ENCODE data around the gene LIMA1.
"Not testable (repeated sequence)": the region's sequence is repeated elsewhere in the genome, so short reads cannot be mapped to it uniquely, and the experiment has no call there.

LIMA1 gene

DNA sequence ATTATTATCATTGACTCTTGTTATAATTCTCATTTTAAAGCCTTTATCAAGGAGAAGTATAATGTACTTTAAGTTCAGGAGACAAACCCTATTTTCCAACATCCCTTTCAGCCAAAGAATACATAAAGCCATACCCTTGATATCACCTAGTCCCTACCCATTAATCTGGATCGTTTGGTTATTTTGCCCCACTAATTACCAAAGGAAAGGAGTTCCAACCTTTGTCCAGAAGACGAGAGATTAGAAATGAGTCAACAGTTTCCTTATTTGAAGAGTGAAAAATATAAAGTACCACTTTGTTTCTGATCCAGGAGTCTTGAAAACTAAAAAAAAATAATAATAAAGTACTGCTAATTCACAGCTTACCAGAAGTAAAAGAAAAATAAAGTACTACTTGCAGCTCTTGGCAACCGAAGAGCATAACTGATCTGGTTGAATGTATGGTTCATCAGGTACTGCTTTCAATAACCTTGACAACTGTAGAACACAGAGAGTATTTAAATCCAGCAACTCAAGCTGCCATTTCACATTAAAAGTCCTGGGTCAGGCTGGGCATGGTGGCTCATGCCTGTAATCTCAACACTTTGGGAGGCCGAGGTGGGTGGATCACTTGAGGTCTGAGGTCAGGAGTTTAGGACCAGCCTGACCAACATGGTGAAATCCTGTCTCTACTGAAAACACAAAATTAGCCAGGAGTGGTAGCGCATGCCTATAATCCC is 33.7 kb downstream of the LIMA1 start:
- no peaks in the 10 kb centered on the region for H3K27me3 ChIP-seq (ENCODE audit: insufficient read depth, low read length)
- no peaks in the 10 kb centered on the region for H3K9me3 ChIP-seq (ENCODE audit: low read length)
- H3K4me3 ChIP-seq (ENCODE audit: low read length) = no peak overlapping the region
- no peak overlapping the region for H2AFZ ChIP-seq (ENCODE audit: low read depth, low read length)
- H3K36me3 ChIP-seq (ENCODE audit: insufficient read depth, low read length) = no peaks in the 10 kb centered on the region
- H3K4me1 ChIP-seq (ENCODE audit: insufficient read depth, low read length) = no peaks in the 10 kb centered on the region

DNA sequence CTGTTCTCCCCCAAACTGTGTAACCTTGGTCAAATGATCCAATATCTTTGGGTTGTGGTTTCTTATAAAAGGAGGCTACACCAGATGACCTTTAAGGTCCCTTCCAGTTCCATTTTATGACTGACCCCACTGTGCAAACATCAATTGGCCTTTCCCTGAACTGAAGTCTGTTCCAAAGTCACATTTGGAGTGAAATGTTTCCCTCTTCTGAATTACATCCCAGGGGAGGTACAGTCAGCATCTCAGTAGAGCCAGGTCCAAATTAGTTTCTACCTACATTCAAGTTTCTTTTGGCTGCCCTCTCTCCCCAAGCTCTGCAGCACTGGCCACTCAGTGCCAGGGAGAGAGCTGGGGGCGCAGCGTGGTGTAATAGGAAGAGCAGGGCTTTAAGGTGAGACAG is 34.4 kb downstream of the LIMA1 start:
- H3K4me3 ChIP-seq (ENCODE audit: low read length) = no peak overlapping the region
- H2AFZ ChIP-seq (ENCODE audit: low read depth, low read length) = no peak overlapping the region
- no peaks in the 10 kb centered on the region for H3K4me1 ChIP-seq (ENCODE audit: insufficient read depth, low read length)
- H3K36me3 ChIP-seq (ENCODE audit: insufficient read depth, low read length) = no peaks in the 10 kb centered on the region
- no peaks in the 10 kb centered on the region for H3K27me3 ChIP-seq (ENCODE audit: insufficient read depth, low read length)
- no peaks in the 10 kb centered on the region for H3K9me3 ChIP-seq (ENCODE audit: low read length)

DNA sequence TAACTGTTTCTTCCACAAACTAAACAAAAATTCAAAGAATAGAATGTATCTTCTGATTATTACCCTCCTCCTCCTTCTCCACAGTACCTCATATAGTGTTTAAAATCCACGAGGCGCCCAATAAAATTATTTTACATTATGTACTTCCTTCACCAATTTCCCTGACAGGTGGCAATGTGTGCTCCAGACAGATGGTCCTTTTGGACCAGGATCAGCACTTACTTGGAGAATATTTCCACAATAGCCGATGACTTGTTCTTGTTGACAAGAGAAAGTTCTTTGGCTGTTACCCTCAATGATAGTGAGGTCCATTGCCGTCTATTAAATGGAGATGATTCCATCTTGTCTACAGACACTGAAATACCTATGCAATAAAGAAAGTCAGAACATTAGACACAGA is 34.9 kb downstream of the LIMA1 start:
- Histone ChIP-seq H3K36me3 (ENCODE audit: insufficient read depth, low read length) (no peaks in the 10 kb centered on the region), H3K4me3 (ENCODE audit: low read length) (no peak overlapping the region), H2AFZ (ENCODE audit: low read depth, low read length) (no peak overlapping the region), H3K4me1 (ENCODE audit: insufficient read depth, low read length) (no peaks in the 10 kb centered on the region), H3K9me3 (ENCODE audit: low read length) (no peaks in the 10 kb centered on the region), H3K27me3 (ENCODE audit: insufficient read depth, low read length) (no peaks in the 10 kb centered on the region)

DNA sequence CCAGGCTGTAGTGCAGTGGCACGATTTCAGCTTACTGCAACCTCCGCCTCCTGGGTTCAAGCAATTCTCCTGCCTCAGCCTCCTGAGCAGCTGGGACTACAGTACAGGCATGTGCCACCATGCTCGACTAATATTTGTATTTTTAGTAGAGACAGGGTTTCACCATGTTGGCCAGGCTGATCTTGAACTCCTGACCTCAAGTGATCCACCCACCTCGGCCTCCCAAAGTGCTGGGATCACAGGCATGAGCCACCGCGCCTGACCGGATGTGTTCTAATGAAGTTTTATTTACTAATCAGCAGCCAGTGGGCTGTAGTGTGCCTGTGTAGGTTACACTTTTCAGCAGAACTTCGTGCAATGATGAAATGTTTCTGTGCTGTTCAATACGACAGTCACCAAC is 35.7 kb downstream of the LIMA1 start:
- H3K9me3 ChIP-seq (ENCODE audit: low read length); H2AFZ ChIP-seq (ENCODE audit: low read depth, low read length); H3K27me3 ChIP-seq (ENCODE audit: insufficient read depth, low read length); H3K4me3 ChIP-seq (ENCODE audit: low read length); H3K4me1 ChIP-seq (ENCODE audit: insufficient read depth, low read length); H3K36me3 ChIP-seq (ENCODE audit: insufficient read depth, low read length): not testable (repeated sequence)

DNA sequence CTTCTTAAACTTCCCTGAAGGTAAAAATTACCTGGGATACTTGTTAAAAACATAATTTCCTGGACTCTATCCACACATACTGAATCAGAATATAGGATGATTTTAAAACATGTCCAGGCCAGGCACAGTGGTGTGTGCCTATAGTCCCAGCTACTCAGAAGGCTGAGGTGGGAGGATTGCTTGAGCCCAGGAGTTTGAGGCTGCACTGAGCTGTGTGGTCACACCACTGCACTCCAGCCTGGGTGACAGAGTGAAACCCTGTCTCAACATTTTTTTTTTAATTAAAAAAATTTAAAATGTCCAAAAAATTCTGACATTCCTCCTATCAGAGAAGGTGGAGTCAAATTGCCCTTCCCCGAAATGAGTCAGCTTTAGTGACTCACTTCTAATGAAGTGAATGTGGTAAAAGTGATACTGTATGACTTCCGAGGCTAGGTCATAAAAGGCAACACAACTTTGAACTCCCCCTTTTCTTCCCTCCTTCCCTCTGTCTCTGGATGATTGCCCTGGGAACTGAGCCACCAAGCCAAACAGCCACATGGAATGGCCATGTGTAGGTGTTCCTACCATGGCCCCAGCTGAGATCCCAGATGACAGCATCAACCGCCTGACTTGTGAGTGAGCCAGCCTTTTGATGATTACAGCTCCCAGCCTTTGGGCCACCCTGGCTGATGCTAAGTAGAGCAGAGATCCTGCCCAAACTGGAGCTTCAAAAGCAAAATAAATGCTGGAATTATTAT is 36.3 kb downstream of the LIMA1 start:
- Histone ChIP-seq H3K9me3 (ENCODE audit: low read length) (no peaks in the 10 kb centered on the region), H3K4me1 (ENCODE audit: insufficient read depth, low read length) (no peaks in the 10 kb centered on the region), H2AFZ (ENCODE audit: low read depth, low read length) (no peak overlapping the region), H3K4me3 (ENCODE audit: low read length) (no peak overlapping the region), H3K27me3 (ENCODE audit: insufficient read depth, low read length) (no peaks in the 10 kb centered on the region), H3K36me3 (ENCODE audit: insufficient read depth, low read length) (no peaks in the 10 kb centered on the region)

DNA sequence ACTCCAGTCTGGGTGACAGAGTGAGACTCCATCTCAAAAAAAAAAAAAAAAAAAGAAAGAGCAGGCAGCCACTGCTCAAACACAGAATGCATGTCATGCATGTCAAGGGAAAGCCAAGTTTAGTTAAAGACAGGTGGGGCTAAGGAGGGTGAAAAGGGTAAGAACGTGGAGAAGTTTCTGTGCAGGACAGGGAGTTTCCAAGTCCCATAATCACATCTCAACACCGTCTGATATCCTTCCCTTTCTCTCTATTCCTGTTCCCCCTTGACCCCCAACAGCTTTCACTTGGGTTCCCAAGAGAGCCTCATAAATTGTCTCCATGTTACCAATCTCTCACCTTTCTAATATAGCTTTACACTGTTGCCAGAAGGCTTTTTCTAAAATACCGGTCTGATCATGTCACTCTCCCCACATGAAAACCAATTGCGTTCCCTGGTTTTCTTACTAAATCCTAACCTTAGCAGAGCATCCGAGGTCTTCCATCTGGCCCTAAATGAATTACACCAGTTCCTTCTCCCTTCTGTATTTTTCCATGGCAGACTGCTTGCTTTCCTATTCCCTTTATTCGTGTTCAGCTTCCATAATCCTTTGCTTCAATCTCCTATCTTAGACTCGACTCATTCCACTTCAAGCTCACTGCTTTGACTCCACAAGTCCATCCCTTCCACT is 37.0 kb downstream of the LIMA1 start:
- no peak overlapping the region for H2AFZ ChIP-seq (ENCODE audit: low read depth, low read length)
- no peaks in the 10 kb centered on the region for H3K9me3 ChIP-seq (ENCODE audit: low read length)
- H3K4me1 ChIP-seq (ENCODE audit: insufficient read depth, low read length) = no peaks in the 10 kb centered on the region
- H3K27me3 ChIP-seq (ENCODE audit: insufficient read depth, low read length) = no peaks in the 10 kb centered on the region
- no peak overlapping the region for H3K4me3 ChIP-seq (ENCODE audit: low read length)
- H3K36me3 ChIP-seq (ENCODE audit: insufficient read depth, low read length) = no peaks in the 10 kb centered on the region

DNA sequence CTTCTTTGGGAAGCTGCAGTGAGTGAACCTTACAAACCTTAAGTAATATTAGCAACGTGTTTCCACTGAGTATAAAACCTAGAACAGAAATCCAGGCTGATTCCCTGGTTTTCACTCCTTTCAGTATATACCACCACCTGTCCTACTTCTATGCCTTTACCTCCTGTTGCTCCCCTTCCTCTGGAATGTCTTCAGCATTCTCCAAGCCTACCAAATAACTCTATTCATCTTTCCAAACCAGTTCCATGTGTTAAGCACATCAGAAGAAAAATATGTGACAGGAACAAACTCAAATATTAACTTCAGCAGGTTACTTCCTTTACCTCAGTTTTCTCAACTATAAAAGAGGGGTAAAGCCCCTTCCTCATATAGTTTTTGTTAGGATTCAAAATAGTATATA is 39.8 kb downstream of the LIMA1 start:
- no peaks in the 10 kb centered on the region for H3K27me3 ChIP-seq (ENCODE audit: insufficient read depth, low read length)
- no peaks in the 10 kb centered on the region for H3K4me1 ChIP-seq (ENCODE audit: insufficient read depth, low read length)
- no peaks in the 10 kb centered on the region for H3K36me3 ChIP-seq (ENCODE audit: insufficient read depth, low read length)
- no peak overlapping the region for H3K4me3 ChIP-seq (ENCODE audit: low read length)
- no peak overlapping the region for H2AFZ ChIP-seq (ENCODE audit: low read depth, low read length)
- no peaks in the 10 kb centered on the region for H3K9me3 ChIP-seq (ENCODE audit: low read length)

DNA sequence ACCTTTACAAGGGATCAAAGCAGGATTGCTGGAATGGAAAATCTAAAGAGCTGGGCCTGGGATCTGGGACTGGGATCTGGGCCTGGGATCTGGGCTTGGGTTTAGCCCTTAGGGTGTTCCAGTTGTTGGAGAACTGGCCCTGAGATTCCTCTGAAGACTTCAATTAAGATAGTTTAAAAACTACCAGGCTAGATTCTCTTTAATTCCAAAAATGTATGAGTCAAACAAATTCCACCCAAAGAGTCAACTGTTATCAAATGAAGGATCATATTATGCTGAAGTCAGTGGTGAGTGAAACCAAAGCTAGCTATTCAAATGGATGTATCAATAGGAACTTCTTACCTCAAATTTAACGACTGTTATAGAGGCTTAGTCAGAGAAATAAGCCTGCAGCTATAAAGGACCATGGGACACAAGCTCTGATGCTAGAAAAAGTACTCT is 40.5 kb downstream of the LIMA1 start:
- H3K4me1 ChIP-seq (ENCODE audit: insufficient read depth, low read length) = no peaks in the 10 kb centered on the region
- H2AFZ ChIP-seq (ENCODE audit: low read depth, low read length) = no peak overlapping the region
- H3K4me3 ChIP-seq (ENCODE audit: low read length) = no peak overlapping the region
- no peaks in the 10 kb centered on the region for H3K27me3 ChIP-seq (ENCODE audit: insufficient read depth, low read length)
- H3K36me3 ChIP-seq (ENCODE audit: insufficient read depth, low read length) = no peaks in the 10 kb centered on the region
- no peaks in the 10 kb centered on the region for H3K9me3 ChIP-seq (ENCODE audit: low read length)

DNA sequence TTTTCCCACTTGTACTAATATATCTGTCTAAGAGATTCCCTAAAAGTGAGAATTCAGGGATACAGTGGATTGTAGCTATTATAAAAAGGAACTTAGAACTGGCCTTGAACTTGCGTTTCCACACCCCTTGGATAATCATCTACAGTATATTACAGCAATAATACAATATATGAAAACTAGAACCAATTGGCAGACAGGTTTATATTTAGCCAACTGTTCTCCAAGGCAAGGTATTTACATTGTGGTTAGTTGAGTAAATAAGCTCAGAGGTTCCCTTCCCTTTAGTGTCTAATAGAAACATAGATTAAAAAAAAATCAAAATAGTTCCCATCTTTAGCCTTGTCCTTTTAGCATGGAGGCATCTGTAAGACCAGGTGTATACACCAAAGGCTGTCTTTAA is 42.1 kb downstream of the LIMA1 start:
- Histone ChIP-seq H3K4me3 (ENCODE audit: low read length) (no peak overlapping the region), H3K36me3 (ENCODE audit: insufficient read depth, low read length) (no peaks in the 10 kb centered on the region), H3K4me1 (ENCODE audit: insufficient read depth, low read length) (no peaks in the 10 kb centered on the region), H2AFZ (ENCODE audit: low read depth, low read length) (no peak overlapping the region), H3K9me3 (ENCODE audit: low read length) (no peaks in the 10 kb centered on the region), H3K27me3 (ENCODE audit: insufficient read depth, low read length) (no peaks in the 10 kb centered on the region)

DNA sequence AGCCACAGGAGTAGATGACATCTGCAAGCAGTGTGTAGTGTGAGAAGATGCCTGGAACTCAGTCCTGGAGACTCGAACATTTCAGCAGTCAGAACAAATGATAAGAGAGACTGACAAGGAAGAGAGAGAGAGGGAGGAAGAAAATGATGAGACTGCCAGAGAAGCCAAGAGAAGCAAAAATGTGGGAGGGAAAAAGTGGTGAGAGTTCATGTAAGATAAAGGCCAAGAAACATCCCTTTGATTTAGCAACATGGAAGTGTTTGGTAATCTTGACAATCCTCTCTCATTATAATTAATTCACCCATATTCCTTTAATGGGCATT is 42.6 kb downstream of the LIMA1 start:
- Histone ChIP-seq H2AFZ (ENCODE audit: low read depth, low read length) (no peak overlapping the region), H3K4me1 (ENCODE audit: insufficient read depth, low read length) (no peaks in the 10 kb centered on the region), H3K9me3 (ENCODE audit: low read length) (no peaks in the 10 kb centered on the region), H3K27me3 (ENCODE audit: insufficient read depth, low read length) (no peaks in the 10 kb centered on the region), H3K36me3 (ENCODE audit: insufficient read depth, low read length) (no peaks in the 10 kb centered on the region), H3K4me3 (ENCODE audit: low read length) (no peak overlapping the region)

DNA sequence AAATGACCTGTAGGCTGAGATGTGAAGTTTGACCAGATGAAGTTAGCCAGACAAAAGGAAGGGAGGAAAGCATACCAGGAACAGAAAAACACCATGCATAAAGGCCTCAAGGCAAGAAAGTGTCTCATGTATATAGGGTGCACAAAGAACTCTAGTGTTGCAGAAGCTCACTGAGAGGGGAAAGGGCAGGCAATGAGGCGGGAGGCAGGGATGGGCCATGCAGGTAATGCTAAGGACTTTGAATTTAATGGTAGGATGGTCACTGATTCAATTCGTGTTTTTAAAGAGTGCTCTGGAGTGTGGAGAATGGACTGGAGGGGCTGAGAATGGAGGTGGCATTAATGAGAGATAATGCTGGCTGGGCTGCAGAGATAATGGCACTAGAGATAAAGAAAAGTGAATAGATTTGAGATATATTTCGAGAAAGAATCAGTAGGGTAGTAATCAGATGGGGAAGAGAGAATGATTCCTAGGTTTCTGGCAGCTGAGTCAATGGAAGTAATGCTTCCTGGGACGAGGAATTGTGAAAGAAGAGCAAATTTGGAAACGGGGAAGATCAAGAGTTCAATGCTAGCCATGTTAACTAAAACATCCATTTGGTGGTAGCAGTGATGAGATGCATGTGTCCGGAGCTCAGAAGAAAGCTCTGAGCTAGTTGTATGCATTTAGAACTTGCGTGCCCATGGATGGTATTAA is 43.1 kb downstream of the LIMA1 start:
- no peaks in the 10 kb centered on the region for H3K27me3 ChIP-seq (ENCODE audit: insufficient read depth, low read length)
- no peak overlapping the region for H3K4me3 ChIP-seq (ENCODE audit: low read length)
- H3K36me3 ChIP-seq (ENCODE audit: insufficient read depth, low read length) = no peaks in the 10 kb centered on the region
- H3K4me1 ChIP-seq (ENCODE audit: insufficient read depth, low read length) = no peaks in the 10 kb centered on the region
- H2AFZ ChIP-seq (ENCODE audit: low read depth, low read length) = no peak overlapping the region
- H3K9me3 ChIP-seq (ENCODE audit: low read length) = no peaks in the 10 kb centered on the region

DNA sequence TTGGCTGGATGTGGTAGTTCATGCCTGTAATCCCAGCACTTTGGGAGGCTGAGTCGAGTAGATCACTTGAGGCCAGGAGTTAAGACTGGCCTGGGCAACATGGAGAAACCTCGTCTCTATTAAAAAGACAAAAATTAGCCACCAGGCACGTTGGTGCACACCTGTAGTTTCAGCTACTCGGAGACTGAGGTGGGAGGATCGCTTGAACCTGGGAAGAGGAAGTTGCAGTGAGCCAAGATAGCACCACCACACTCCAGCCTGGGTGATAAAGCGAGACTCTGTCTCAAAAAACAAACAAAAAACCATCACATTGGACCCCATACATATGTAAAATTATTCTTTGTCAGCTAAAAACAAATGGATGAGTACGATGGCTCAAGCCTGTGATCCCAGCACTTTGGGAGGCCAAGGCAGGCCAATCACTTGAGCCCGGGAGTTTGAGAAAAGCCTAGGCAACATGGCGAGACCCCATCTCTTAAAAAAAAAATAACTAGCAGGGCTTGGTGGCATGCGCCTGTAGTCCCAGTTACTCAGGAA is 43.9 kb downstream of the LIMA1 start:
- Histone ChIP-seq H3K4me1 (ENCODE audit: insufficient read depth, low read length) (no peaks in the 10 kb centered on the region), H3K27me3 (ENCODE audit: insufficient read depth, low read length) (no peaks in the 10 kb centered on the region), H2AFZ (ENCODE audit: low read depth, low read length) (no peak overlapping the region), H3K9me3 (ENCODE audit: low read length) (no peaks in the 10 kb centered on the region), H3K4me3 (ENCODE audit: low read length) (no peak overlapping the region), H3K36me3 (ENCODE audit: insufficient read depth, low read length) (no peaks in the 10 kb centered on the region)

DNA sequence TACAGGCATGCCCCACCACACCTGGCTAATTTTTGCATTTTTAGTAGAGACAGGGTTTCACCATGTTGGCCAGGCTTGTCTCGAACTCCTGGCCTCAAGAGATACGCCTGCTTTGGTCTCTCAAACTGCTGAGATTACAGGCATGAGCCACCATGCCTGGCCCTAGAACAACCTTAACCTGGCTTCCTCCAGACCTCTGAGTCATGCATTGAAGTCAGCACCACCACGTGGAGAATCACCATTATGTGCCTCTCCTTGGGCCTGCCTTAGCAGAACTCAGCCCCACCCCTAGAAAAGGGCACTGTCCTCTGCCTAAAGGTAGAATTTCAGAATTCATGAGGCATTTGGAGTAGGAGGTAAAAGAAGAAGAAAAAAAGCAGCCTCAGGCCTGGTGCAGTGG is 49.0 kb downstream of the LIMA1 start:
- Histone ChIP-seq H3K36me3 (ENCODE audit: insufficient read depth, low read length) (no peaks in the 10 kb centered on the region), H3K4me3 (ENCODE audit: low read length) (no peak overlapping the region), H3K9me3 (ENCODE audit: low read length) (no peaks in the 10 kb centered on the region), H3K27me3 (ENCODE audit: insufficient read depth, low read length) (no peaks in the 10 kb centered on the region), H3K4me1 (ENCODE audit: insufficient read depth, low read length) (no peaks in the 10 kb centered on the region), H2AFZ (ENCODE audit: low read depth, low read length) (no peak overlapping the region)
